GM12878 (cell line): ENCODE data around the gene CARMIL3.

Experiments used
- ATF7 ChIP-seq: fragments of 450-650 bp; IDR thresholded peaks from 2 replicates; pipeline ENCODE4 v1.6.1; 2016; ENCODE audit warnings: low read depth, mild to moderate bottlenecking
- CEBPB ChIP-seq, 2 experiments: fragments of 150-350 bp in 1 of 2; IDR thresholded peaks; 2 replicates each; pipeline ENCODE4 v1.6.1; 2012 to 2014; ENCODE audit warnings: low read depth in 2 of 2, low read length in 2 of 2, borderline replicate concordance in 1 of 2, inconsistent platforms in 1 of 2
- CTCF ChIP-seq, 3 experiments: IDR thresholded peaks in 2 of 3; conservative IDR thresholded peaks in 1 of 3; 2 replicates each; pipeline ENCODE4 v1.5.1; 2011; ENCODE audit warnings: low read depth in 3 of 3, low read length in 3 of 3, mild to moderate bottlenecking in 3 of 3, control low read depth in 2 of 3, moderate library complexity in 2 of 3, inconsistent platforms in 1 of 3, mixed read lengths in 1 of 3; ENCODE audit not compliant: control insufficient read depth in 2 of 3, insufficient read depth in 1 of 3; ENCODE audit errors: extremely low read depth in 1 of 3
- EZH2 ChIP-seq: IDR thresholded peaks from 2 replicates; pipeline ENCODE4 v1.6.1; 2012; ENCODE audit warnings: low read depth, mild to moderate bottlenecking, control low read depth, inconsistent platforms, low read length, borderline replicate concordance; ENCODE audit not compliant: control insufficient read depth
- FOS ChIP-seq: IDR thresholded peaks from 3 replicates; pipeline ENCODE4 v1.6.1; 2011; ENCODE audit warnings: borderline replicate concordance; ENCODE audit not compliant: insufficient read length; ENCODE audit errors: extremely low read depth
- NFIC ChIP-seq: IDR thresholded peaks from 2 replicates; pipeline ENCODE4 v1.6.1; 2012; ENCODE audit warnings: low read depth, mild to moderate bottlenecking, inconsistent platforms, low read length, moderate library complexity
- NR2F1 ChIP-seq: fragments of 450-650 bp; conservative IDR thresholded peaks from 2 replicates; pipeline ENCODE4 v1.6.1; 2017; ENCODE audit warnings: mild to moderate bottlenecking
- SIN3A ChIP-seq: IDR thresholded peaks from 2 replicates; pipeline ENCODE4 v1.6.1; 2012; ENCODE audit warnings: low read depth, low read length, improper control_type of control experiment
- YBX1 ChIP-seq: fragments of 450-650 bp; IDR thresholded peaks from 2 replicates; pipeline ENCODE4 v1.6.1; 2016; ENCODE audit warnings: antibody characterized with exemption
- ZNF217 ChIP-seq: fragments of 450-650 bp; IDR thresholded peaks from 2 replicates; pipeline ENCODE4 v1.6.1; 2017; ENCODE audit warnings: antibody characterized with exemption, mild to moderate bottlenecking

DNA sequence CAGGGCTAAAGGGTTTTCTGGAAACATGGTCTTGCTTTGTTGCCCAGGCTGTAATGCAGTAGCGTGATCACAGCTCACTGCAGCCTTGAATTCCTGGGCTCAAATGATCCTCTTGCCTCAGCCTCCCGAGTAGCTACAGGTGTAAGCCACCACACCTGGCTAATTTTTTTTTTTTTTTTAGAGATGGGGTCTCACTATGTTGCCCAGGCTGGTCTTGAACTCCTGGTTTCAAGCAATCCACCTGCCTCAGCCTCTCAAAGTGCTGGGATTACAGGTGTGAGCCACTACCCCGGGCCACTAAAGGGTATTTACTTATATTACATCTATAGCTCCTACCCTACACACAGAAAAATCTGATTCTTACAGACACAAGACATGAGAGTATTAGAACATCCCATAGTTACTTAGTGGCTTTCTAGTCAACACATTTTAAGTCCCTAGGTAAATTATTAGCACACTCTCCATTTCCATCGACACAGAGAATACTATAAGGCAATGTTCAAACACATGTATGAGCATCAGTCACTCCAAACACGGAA is 56.6 kb downstream of the CARMIL3 start:
- no peak for TF ChIP-seq CTCF (IDR thresholded peaks at IDR 0.05 in 2 of 3, conservative IDR thresholded peaks at IDR 0.05 in 1 of 3; ENCODE audit: control insufficient read depth in 2 of 3, extremely low read depth in 1 of 3, insufficient read depth in 1 of 3, low read depth in 3 of 3, low read length in 3 of 3)
- no peak for TF ChIP-seq EZH2
- TF ChIP-seq SIN3A: no peak
- no peak for TF ChIP-seq NFIC
- TF ChIP-seq YBX1: no peak
- no peak for TF ChIP-seq ATF7
- TF ChIP-seq CEBPB (IDR thresholded peaks at IDR 0.05; ENCODE audit: borderline replicate concordance in 1 of 2, low read depth in 2 of 2, low read length in 2 of 2): no peak
- TF ChIP-seq FOS: no peak
- TF ChIP-seq NR2F1: no peak
- no peak for TF ChIP-seq ZNF217
